GM19452 (cell line): ENCODE results near the gene MYH6.

ENCODE experiments used
- ATAC-seq: cut with Tn5 transposase; IDR thresholded peaks from one replicate; pipeline ENCODE4 v1.9.1; 2021; ENCODE audit not compliant: unreplicated experiment

The MYH6 gene

GRCh38 chr14:23339506-23340268 lies 68.4 kb downstream of the MYH6 start:
- no peak for ATAC-seq

- ATAC-seq, result no peak
These were observed 72.5 kb downstream of the MYH6 start for GRCh38 chr14:23335623-23336022.
